ENCODE results near the gene CSMD2.

Gene CSMD2

DNA sequence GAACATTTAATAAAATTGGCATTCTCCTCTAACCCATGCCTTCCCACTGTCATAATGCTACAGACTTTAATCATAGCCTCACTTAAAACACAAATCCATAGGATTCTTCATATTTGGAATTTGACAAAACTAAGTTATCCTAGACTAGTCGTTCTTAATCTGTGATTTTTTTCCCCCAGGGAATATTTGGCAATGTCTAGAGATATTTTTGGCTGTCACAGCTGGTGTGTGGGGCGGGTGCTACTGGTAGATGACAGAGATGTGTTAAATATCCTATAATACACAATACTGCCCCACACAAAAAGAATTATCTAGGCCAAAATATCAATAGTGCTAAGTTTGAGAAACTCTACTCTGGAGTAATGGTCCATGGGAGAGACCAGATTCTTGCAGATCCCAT is 396.9 kb downstream of the CSMD2 start:
- no peak for TF ChIP-seq CREB1 (IDR thresholded peaks at IDR 0.05; ENCODE audit: low read depth)
- no peak for TF ChIP-seq RAD21 (IDR thresholded peaks at IDR 0.05; ENCODE audit: low read depth)
- no peak for TF ChIP-seq TAF1 (IDR thresholded peaks at IDR 0.05; ENCODE audit: low read depth)
- TF ChIP-seq, protein P1, sequence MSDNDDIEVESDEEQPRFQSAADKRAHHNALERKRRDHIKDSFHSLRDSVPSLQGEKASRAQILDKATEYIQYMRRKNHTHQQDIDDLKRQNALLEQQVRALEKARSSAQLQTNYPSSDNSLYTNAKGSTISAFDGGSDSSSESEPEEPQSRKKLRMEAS (IDR thresholded peaks at IDR 0.05), result no peak
- TF ChIP-seq YY1 (IDR thresholded peaks at IDR 0.05; ENCODE audit: low read depth), result no peak
- TF ChIP-seq NFIC (IDR thresholded peaks at IDR 0.05), result no peak

DNA sequence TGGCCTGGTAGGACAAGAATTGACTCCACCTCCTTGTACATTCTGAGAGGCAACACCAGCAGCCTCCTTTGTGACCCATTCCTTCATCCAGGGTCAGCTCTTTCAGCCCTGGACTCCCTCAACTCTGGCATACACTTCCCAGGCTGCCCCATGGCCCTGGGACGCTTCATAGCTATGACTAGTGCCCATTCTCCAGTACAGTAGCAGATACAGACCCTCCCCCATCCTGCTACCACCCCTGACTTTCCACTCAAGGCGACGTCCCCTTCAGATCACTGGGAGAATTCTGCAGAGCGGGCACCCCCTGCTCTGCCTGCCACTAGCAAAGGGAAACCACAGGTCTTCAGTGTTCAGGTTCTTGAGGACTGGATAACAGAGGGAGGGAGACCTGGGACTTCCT is 400.9 kb downstream of the CSMD2 start:
- TF ChIP-seq EGR1 (IDR thresholded peaks at IDR 0.05) (no peak), ZBTB7A (IDR thresholded peaks at IDR 0.05; ENCODE audit: low read depth) (no peak), TCF12 (IDR thresholded peaks at IDR 0.05; ENCODE audit: low read depth) (no peak), EP300 (IDR thresholded peaks at IDR 0.05; ENCODE audit: borderline replicate concordance) (no peak), RAD21 (IDR thresholded peaks at IDR 0.05; ENCODE audit: low read depth) (no peak), YY1 (IDR thresholded peaks at IDR 0.05; ENCODE audit: low read depth) (no peak), NFIC (IDR thresholded peaks at IDR 0.05) (no peak), TAF1 (IDR thresholded peaks at IDR 0.05; ENCODE audit: low read depth) (no peak), CEBPB (IDR thresholded peaks at IDR 0.05) (no peak), FOXM1 (IDR thresholded peaks at IDR 0.05; ENCODE audit: borderline replicate concordance, low read depth) (no peak), CREB1 (IDR thresholded peaks at IDR 0.05; ENCODE audit: low read depth) (no peak), TEAD4 (IDR thresholded peaks at IDR 0.05) (no peak)
- TF ChIP-seq, protein P2, sequence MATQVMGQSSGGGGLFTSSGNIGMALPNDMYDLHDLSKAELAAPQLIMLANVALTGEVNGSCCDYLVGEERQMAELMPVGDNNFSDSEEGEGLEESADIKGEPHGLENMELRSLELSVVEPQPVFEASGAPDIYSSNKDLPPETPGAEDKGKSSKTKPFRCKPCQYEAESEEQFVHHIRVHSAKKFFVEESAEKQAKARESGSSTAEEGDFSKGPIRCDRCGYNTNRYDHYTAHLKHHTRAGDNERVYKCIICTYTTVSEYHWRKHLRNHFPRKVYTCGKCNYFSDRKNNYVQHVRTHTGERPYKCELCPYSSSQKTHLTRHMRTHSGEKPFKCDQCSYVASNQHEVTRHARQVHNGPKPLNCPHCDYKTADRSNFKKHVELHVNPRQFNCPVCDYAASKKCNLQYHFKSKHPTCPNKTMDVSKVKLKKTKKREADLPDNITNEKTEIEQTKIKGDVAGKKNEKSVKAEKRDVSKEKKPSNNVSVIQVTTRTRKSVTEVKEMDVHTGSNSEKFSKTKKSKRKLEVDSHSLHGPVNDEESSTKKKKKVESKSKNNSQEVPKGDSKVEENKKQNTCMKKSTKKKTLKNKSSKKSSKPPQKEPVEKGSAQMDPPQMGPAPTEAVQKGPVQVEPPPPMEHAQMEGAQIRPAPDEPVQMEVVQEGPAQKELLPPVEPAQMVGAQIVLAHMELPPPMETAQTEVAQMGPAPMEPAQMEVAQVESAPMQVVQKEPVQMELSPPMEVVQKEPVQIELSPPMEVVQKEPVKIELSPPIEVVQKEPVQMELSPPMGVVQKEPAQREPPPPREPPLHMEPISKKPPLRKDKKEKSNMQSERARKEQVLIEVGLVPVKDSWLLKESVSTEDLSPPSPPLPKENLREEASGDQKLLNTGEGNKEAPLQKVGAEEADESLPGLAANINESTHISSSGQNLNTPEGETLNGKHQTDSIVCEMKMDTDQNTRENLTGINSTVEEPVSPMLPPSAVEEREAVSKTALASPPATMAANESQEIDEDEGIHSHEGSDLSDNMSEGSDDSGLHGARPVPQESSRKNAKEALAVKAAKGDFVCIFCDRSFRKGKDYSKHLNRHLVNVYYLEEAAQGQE (IDR thresholded peaks at IDR 0.05; ENCODE audit: low read depth), result no peak
- TF ChIP-seq, protein P3, sequence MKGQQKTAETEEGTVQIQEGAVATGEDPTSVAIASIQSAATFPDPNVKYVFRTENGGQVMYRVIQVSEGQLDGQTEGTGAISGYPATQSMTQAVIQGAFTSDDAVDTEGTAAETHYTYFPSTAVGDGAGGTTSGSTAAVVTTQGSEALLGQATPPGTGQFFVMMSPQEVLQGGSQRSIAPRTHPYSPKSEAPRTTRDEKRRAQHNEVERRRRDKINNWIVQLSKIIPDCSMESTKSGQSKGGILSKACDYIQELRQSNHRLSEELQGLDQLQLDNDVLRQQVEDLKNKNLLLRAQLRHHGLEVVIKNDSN (IDR thresholded peaks at IDR 0.05), result no peak
- TF ChIP-seq, protein P1 (IDR thresholded peaks at IDR 0.05), result no peak

DNA sequence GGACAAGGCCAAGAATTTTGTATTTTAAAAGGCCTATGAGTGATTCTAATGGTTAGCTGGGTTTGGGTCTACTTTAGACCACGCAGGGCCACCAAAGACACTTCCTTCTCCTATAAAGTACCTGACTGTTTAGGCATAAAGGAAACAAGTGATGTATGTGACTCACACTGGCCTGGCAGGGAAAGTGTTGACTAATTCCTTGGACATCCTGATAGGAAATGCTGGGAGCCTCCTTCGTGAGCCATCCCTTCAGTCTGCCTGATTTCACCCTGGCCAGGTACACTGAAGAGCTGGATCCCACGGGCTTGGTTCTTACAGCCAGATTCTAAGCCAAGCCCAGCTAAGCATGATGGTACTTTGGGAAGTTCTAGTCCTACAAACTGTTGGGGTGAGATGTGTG is 401.6 kb downstream of the CSMD2 start:
- TF ChIP-seq, protein P1 (IDR thresholded peaks at IDR 0.05), result no peak
- TF ChIP-seq CEBPB (IDR thresholded peaks at IDR 0.05) (no peak), EP300 (IDR thresholded peaks at IDR 0.05; ENCODE audit: borderline replicate concordance) (no peak), TAF1 (IDR thresholded peaks at IDR 0.05; ENCODE audit: low read depth) (no peak), FOXM1 (IDR thresholded peaks at IDR 0.05; ENCODE audit: borderline replicate concordance, low read depth) (no peak), TCF12 (IDR thresholded peaks at IDR 0.05; ENCODE audit: low read depth) (no peak), CREB1 (IDR thresholded peaks at IDR 0.05; ENCODE audit: low read depth) (no peak), ZBTB7A (IDR thresholded peaks at IDR 0.05; ENCODE audit: low read depth) (no peak), YY1 (IDR thresholded peaks at IDR 0.05; ENCODE audit: low read depth) (no peak), TEAD4 (IDR thresholded peaks at IDR 0.05) (no peak), RAD21 (IDR thresholded peaks at IDR 0.05; ENCODE audit: low read depth) (no peak), NFIC (IDR thresholded peaks at IDR 0.05) (no peak), EGR1 (IDR thresholded peaks at IDR 0.05) (no peak)
- TF ChIP-seq, protein P3 (IDR thresholded peaks at IDR 0.05), result no peak
- TF ChIP-seq, protein P2 (IDR thresholded peaks at IDR 0.05; ENCODE audit: low read depth), result no peak

DNA sequence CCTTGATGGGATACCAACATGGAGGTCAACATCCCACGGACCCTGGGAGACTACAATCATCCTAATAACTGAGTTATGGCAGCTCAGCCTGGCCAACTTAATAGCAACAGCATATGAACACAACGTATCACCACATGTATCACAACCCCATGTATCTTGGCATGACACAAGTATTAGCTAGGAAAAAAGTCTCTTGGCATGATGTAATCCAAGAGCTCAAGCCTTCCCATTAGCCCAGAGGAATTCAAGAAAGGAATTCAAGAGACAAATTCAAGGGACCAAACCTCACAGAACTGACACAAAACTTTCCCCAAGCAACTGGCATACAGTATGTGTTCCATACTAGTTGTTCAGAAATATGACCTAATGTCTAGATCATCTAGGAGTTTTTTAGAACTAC is 402.1 kb downstream of the CSMD2 start:
- TF ChIP-seq, protein P1 (IDR thresholded peaks at IDR 0.05), result no peak

DNA sequence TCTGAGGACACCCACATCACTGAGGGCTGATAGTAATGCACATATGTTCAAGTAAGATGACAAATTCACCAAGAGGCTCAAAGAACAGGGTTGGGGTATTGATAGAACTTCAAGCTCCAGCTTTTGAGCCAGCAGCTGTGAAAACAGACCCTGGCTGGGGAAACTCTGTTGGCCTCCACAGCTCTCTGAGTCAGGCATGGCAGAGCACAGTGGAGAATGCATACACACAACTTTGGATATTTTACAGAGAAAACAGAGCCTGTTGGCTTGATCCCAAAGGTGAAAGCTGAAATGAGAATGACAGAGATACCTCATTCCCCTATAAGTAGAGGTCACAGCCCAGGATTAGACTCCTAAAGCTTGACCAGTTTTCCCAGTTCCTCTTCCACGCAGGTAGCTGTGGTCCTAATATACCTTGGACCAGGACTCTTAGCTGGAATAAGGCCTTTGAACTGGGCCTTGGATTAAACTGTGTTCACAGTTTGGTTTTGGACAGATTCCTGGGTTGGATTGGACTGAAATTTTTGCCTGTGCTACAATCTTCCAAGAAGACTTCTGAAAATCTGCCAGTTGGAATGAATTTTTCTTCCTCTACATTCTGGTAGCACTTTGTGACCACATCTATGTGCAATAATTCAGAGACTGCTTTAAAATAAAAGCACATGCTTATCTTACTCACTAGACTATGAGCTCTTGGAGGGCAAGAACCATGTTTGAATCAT is 402.8 kb downstream of the CSMD2 start:
- TF ChIP-seq, protein P3 (IDR thresholded peaks at IDR 0.05), result no peak
- TF ChIP-seq NFIC (IDR thresholded peaks at IDR 0.05) (no peak), YY1 (IDR thresholded peaks at IDR 0.05; ENCODE audit: low read depth) (no peak), TCF12 (IDR thresholded peaks at IDR 0.05; ENCODE audit: low read depth) (no peak), TEAD4 (IDR thresholded peaks at IDR 0.05) (no peak), TAF1 (IDR thresholded peaks at IDR 0.05; ENCODE audit: low read depth) (no peak), ZBTB7A (IDR thresholded peaks at IDR 0.05; ENCODE audit: low read depth) (no peak), EGR1 (IDR thresholded peaks at IDR 0.05) (no peak), FOXM1 (IDR thresholded peaks at IDR 0.05; ENCODE audit: borderline replicate concordance, low read depth) (no peak), EP300 (IDR thresholded peaks at IDR 0.05; ENCODE audit: borderline replicate concordance) (no peak), CREB1 (IDR thresholded peaks at IDR 0.05; ENCODE audit: low read depth) (no peak), CEBPB (IDR thresholded peaks at IDR 0.05) (no peak), RAD21 (IDR thresholded peaks at IDR 0.05; ENCODE audit: low read depth) (no peak)
- TF ChIP-seq, protein P1 (IDR thresholded peaks at IDR 0.05), result no peak
- TF ChIP-seq, protein P2 (IDR thresholded peaks at IDR 0.05; ENCODE audit: low read depth), result no peak
